Activated CD4-positive, alpha-beta T cell treated with anti-CD3 and anti-CD28 coated beads, Interleukin-2, amount 10 ng/mL, durations not matched to agents 7 days and 5 days (primary cell): Measurements from ENCODE around the gene TRMT61B. TPM values are rescaled to one million over a fixed set of nuclear protein-coding genes. Genes with fewer than 3 reads are reported as not detected.
A peak's percentile ranks its signal among the peaks of the same experiment; 100 is the strongest.

ENCODE experiments used
- CTCF ChIA-PET: fragments of 350-600 bp; sonication (Branson Sonifier 250); formaldehyde crosslinking; loops from one replicate; lab custom pipeline; 2021; ENCODE audit warnings: antibody characterized with exemption; lab: Charles Lee
- POLR2A ChIA-PET: fragments of 350-600 bp; sonication (Branson Sonifier 250); formaldehyde crosslinking; loops from one replicate; lab custom pipeline; 2021; ENCODE audit warnings: antibody characterized with exemption; lab: Charles Lee
- DNase-seq: peaks from one replicate; pipeline ENCODE4 v3.0.0-alpha.2; 2020
- H3K27ac Mint-ChIP-seq: one replicate; pipeline ENCODE4 v1.8.0; 2021; ENCODE audit warnings: mild to moderate bottlenecking, moderate library complexity, mixed read lengths
- H3K27me3 Mint-ChIP-seq: one replicate; pipeline ENCODE4 v1.8.0; 2021; ENCODE audit warnings: mixed read lengths
- H3K36me3 Mint-ChIP-seq: one replicate; pipeline ENCODE4 v1.8.0; 2021; ENCODE audit warnings: low read depth, mixed read lengths
- H3K4me1 Mint-ChIP-seq: one replicate; pipeline ENCODE4 v1.8.0; 2021; ENCODE audit warnings: mixed read lengths
- H3K4me3 Mint-ChIP-seq: one replicate; pipeline ENCODE4 v1.8.0; 2021; ENCODE audit warnings: mild to moderate bottlenecking, moderate library complexity, mixed read lengths
- H3K9me3 Mint-ChIP-seq: one replicate; pipeline ENCODE4 v1.8.0; 2021; ENCODE audit warnings: mixed read lengths
- total RNA-seq, 2 experiments: library from RNA; stranded (reverse); gene quantifications; one replicate each; pipeline ENCODE4 v1.2.3, GENCODE V29; 2021

Gene TRMT61B
- total RNA-seq, 2 experiments from 2014 or later = 13.9 to 18.6 TPM

DNA sequence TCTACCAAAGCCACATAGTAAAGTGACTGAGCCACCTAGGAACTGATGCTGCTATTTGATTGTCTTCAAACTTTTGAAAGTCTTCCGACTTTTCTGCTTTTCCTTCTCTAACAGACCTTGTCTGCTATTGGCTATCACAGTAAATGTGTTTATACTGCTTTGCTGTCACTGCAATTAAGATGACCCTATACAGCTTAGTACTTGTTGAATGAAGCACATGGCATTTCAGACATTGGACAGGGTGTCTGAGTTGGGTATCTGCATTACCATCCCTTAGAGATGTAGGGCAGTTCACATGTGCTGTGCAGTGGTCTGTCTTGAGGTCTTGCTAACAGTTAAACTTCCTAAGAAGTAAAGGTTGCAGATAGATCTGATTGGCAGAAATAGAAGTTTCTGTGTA lies 27.9 kb upstream of the TRMT61B start:
- Mint-ChIP-seq H3K27ac (no peak overlapping the region), H3K4me1 (peaks cover 54% of the 10 kb centered on the region), H3K9me3 (no peaks in the 10 kb centered on the region), H3K36me3 (peaks cover 17% of the 10 kb centered on the region), H3K4me3 (no peak overlapping the region), H3K27me3 (no peaks in the 10 kb centered on the region)
- DNase-seq = no peak
- CTCF ChIA-PET = no interaction called here
- POLR2A ChIA-PET = no interaction called here

GRCh38 chr2:28896906-28897305 lies 26.8 kb upstream of the TRMT61B start:
- ChIA-PET POLR2A (interaction anchor here (0.9 kb wide), 1 partner anchor 20 kb away, joined by 8 read pairs; no protein-coding TSS in a partner anchor), CTCF (interaction anchor here (0.8 to 1.5 kb wide), 3 partner anchors 88 to 302 kb away, joined by 3 to 4 read pairs (median 3); partner anchors contain the start of gene PPP1CB)
- Mint-ChIP-seq H3K27ac (no peak overlapping the region), H3K4me3 (peak overlapping the region; percentile 86), H3K4me1 (peaks cover 54% of the 10 kb centered on the region), H3K9me3 (no peaks in the 10 kb centered on the region), H3K27me3 (no peaks in the 10 kb centered on the region), H3K36me3 (peaks cover 13% of the 10 kb centered on the region)
- no peak for DNase-seq

- ChIA-PET POLR2A (no interaction called here), CTCF (interaction anchor here (0.6 to 1.5 kb wide), 3 partner anchors 144 to 358 kb away, joined by 3 to 4 read pairs (median 4); partner anchors contain the start of gene PPP1CB)
- Mint-ChIP-seq H3K4me3 (peak overlapping the region; percentile 86), H3K27me3 (no peaks in the 10 kb centered on the region), H3K9me3 (no peaks in the 10 kb centered on the region), H3K27ac (peak overlapping the region; percentile 87), H3K4me1 (peaks cover 43% of the 10 kb centered on the region), H3K36me3 (peaks cover 7% of the 10 kb centered on the region)
- DNase-seq = peak; percentile 50
Observed at GRCh38 chr2:28895189-28895893, 25.2 kb upstream of the TRMT61B start.

DNA sequence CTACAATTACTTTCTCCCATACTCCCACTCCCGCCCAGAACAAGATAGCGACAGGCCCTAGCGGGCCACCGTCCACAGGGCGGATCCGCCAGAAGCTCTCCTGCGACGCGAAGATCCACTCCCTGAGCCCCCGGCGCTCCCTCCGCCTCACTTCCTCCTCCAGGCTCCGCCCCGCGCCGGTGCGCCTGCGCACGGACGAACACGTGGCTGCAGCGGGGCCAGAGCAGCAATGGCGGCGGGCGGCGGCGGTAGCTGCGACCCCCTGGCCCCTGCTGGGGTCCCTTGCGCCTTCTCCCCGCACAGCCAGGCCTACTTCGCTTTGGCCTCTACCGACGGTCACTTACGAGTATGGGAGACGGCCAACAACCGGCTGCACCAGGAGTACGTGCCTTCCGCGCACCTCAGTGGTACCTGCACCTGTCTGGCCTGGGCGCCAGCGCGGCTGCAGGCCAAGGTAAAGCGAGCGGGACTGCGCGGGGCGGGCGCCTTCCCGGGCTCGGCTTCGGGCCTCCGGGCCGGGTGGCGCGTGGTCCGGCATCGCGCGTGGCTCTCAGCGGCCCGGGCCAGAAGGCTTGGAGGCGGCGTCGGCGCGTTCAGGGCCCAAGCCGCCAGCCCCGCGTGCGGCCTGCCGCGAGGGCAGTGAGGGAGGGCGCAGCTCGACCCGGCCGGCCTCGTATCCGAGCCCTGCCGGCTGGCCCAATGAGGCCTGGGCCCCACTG lies 24.5 kb upstream of the TRMT61B start, which contains the start of gene WDR43:
Gene WDR43, plus strand, starts transcription at position 198 of the 719 bp plus-strand sequence. Its CDS starts 32 bp downstream, at position 230.
- no peaks in the 10 kb centered on the region for H3K9me3 Mint-ChIP-seq
- H3K4me1 Mint-ChIP-seq = peaks cover 40% of the 10 kb centered on the region
- H3K4me3 Mint-ChIP-seq = peak within 1 kb of the TSS; percentile 86
- peak; percentile 98 for DNase-seq
- H3K36me3 Mint-ChIP-seq = peaks cover 7% of the 10 kb centered on the region
- peak within 1 kb of the TSS; percentile 90 for H3K27ac Mint-ChIP-seq
- POLR2A ChIA-PET = no interaction called here
- CTCF ChIA-PET = interaction anchor here (1.2 kb wide), 2 partner anchors 16 to 143 kb away, joined by 3 to 4 read pairs; partner anchors contain the start of gene PPP1CB
- H3K27me3 Mint-ChIP-seq = no peaks in the 10 kb centered on the region

DNA sequence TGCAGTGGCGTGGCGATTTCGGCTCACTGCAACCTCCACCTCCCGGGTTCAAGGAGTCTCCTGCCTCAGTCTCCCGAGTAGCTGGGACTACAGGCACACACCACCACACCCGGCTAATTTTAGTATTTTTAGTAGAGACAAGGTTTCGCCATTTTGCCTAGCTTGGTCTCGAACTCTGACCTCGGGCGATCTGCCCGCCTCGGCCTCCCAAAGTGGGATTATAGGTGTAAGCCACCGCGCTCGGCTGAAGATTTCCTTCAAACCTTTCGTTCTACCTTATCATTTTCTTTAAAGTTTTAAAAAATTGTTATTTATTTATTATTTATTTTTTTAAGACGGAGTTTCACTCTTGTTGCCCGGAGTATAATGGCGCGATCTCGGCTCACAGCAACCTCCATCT lies 23.4 kb upstream of the TRMT61B start:
- POLR2A ChIA-PET = no interaction called here
- Mint-ChIP-seq H3K27ac (no peak overlapping the region), H3K9me3 (no peaks in the 10 kb centered on the region), H3K4me3 (peak overlapping the region; percentile 79), H3K27me3 (peaks cover 4% of the 10 kb centered on the region), H3K4me1 (peaks cover 30% of the 10 kb centered on the region), H3K36me3 (peaks cover 7% of the 10 kb centered on the region)
- CTCF ChIA-PET = interaction anchor here (1.2 to 2.1 kb wide), 3 partner anchors 11 to 34 kb away, joined by 3 to 11 read pairs (median 3); no protein-coding TSS in a partner anchor
- no peak for DNase-seq

DNA sequence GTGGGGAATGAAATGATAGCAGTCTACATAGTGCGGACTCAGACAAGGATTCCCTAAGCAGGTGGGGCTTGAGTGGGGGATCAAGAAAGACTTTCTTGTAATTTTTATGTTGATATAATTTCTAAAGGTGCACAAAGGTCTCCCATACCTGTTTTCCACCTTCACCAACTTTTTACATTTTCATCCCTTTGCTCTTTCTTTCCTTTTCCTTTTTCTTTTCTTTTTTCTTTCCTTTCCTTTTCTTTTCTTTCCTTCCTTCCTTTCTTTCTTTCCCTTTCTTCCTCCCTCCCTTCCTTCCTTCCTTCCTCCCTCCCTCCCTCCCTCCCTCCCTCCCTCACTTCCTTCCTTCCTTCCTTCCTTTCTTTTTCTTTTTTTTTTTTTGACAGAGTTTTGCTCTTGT lies 10.1 kb upstream of the TRMT61B start:
- ChIA-PET CTCF (no interaction called here), POLR2A (no interaction called here)
- H3K4me1 Mint-ChIP-seq = no peaks in the 10 kb centered on the region
- peaks cover 27% of the 10 kb centered on the region for H3K27me3 Mint-ChIP-seq
- H3K36me3 Mint-ChIP-seq = no peaks in the 10 kb centered on the region
- H3K4me3 Mint-ChIP-seq = no peak overlapping the region
- H3K9me3 Mint-ChIP-seq = no peaks in the 10 kb centered on the region
- DNase-seq = no peak
- no peak overlapping the region for H3K27ac Mint-ChIP-seq

DNA sequence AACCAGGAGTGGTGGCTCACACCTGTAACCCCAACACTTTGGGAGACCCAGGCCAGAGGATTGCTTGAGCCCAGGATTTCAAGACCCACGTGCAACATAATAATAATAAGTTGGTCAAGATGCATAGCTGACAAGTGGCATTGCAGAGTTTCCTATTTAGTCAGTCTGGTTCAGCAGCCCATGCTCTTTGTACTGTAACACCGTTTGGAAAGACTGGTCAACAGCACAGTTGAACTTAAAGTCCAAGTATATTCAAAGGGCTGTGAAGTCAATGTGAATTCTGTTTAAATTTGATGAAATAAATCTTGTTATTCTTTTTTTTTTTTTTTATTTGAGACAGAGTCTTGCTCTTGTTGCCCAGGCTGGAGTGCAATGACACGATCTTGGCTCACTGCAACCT lies 1.5 kb upstream of the TRMT61B start:
- peak overlapping the region; percentile 96 for H3K4me3 Mint-ChIP-seq
- H3K27ac Mint-ChIP-seq = peak overlapping the region; percentile 99
- peaks cover 8% of the 10 kb centered on the region for H3K36me3 Mint-ChIP-seq
- POLR2A ChIA-PET = no interaction called here
- peaks cover 17% of the 10 kb centered on the region for H3K27me3 Mint-ChIP-seq
- H3K9me3 Mint-ChIP-seq = no peaks in the 10 kb centered on the region
- CTCF ChIA-PET = no interaction called here
- no peak for DNase-seq
- peaks cover 28% of the 10 kb centered on the region for H3K4me1 Mint-ChIP-seq

GRCh38 chr2:28869494-28870145 lies 489 bp downstream of the TRMT61B start:
- ChIA-PET POLR2A (interaction anchor here (0.6 kb wide), 1 partner anchor 143 kb away, joined by 3 read pairs; no protein-coding TSS in a partner anchor), CTCF (interaction anchor here (1.0 to 1.7 kb wide), 2 partner anchors 23 to 302 kb away, joined by 3 to 9 read pairs; no protein-coding TSS in a partner anchor)
- no peaks in the 10 kb centered on the region for H3K9me3 Mint-ChIP-seq
- H3K27ac Mint-ChIP-seq = peak overlapping the region; percentile 99
- DNase-seq = no peak
- peak overlapping the region; percentile 96 for H3K4me3 Mint-ChIP-seq
- H3K27me3 Mint-ChIP-seq = peaks cover under 1% of the 10 kb centered on the region
- H3K36me3 Mint-ChIP-seq = peaks cover 14% of the 10 kb centered on the region
- H3K4me1 Mint-ChIP-seq = peaks cover 39% of the 10 kb centered on the region

DNA sequence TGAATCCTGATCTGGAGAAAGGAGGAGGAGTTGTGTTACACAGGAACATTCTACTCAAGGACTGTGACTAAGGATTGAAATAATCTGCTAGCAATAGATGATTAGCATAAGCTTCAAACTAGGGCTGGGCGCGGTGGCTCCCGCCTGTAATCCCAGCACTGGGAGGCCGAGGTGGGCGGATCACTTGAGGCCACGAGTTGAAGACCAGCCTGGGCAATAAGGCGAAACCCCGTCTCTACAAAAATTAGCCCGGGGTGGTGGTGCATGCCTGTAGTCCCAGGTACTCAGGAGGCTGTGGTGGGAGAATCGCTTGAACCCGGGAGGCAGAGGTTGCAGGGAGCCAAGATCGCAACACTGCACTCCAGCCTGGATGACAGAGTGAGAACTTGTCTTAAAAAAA lies 1.5 kb downstream of the TRMT61B start:
- ChIA-PET POLR2A (no interaction called here), CTCF (no interaction called here)
- Mint-ChIP-seq H3K27ac (peak overlapping the region; percentile 25), H3K27me3 (no peaks in the 10 kb centered on the region), H3K9me3 (no peaks in the 10 kb centered on the region), H3K4me1 (peaks cover 46% of the 10 kb centered on the region), H3K36me3 (peaks cover 17% of the 10 kb centered on the region), H3K4me3 (peak overlapping the region; percentile 96)
- DNase-seq = no peak

GRCh38 chr2:28855977-28856376 lies 14.1 kb downstream of the TRMT61B start:
- H3K4me1 Mint-ChIP-seq = peaks cover 3% of the 10 kb centered on the region
- no peak for DNase-seq
- H3K9me3 Mint-ChIP-seq = no peaks in the 10 kb centered on the region
- peaks cover 16% of the 10 kb centered on the region for H3K36me3 Mint-ChIP-seq
- POLR2A ChIA-PET = no interaction called here
- CTCF ChIA-PET = no interaction called here
- no peak overlapping the region for H3K4me3 Mint-ChIP-seq
- H3K27me3 Mint-ChIP-seq = no peaks in the 10 kb centered on the region
- H3K27ac Mint-ChIP-seq = no peak overlapping the region

GRCh38 chr2:28855193-28855592 lies 14.9 kb downstream of the TRMT61B start:
- POLR2A ChIA-PET = no interaction called here
- Mint-ChIP-seq H3K4me3 (no peak overlapping the region), H3K36me3 (peaks cover 8% of the 10 kb centered on the region), H3K9me3 (no peaks in the 10 kb centered on the region), H3K4me1 (peaks cover under 1% of the 10 kb centered on the region), H3K27ac (no peak overlapping the region), H3K27me3 (no peaks in the 10 kb centered on the region)
- no peak for DNase-seq
- CTCF ChIA-PET = no interaction called here

- POLR2A ChIA-PET = no interaction called here
- H3K9me3 Mint-ChIP-seq = no peaks in the 10 kb centered on the region
- H3K27me3 Mint-ChIP-seq = no peaks in the 10 kb centered on the region
- no peak for DNase-seq
- no peaks in the 10 kb centered on the region for H3K4me1 Mint-ChIP-seq
- no peaks in the 10 kb centered on the region for H3K36me3 Mint-ChIP-seq
- CTCF ChIA-PET = interaction anchor here (0.5 to 1.2 kb wide), 2 partner anchors 20 to 230 kb away, joined by 3 read pairs; no protein-coding TSS in a partner anchor
- H3K27ac Mint-ChIP-seq = no peak overlapping the region
- no peak overlapping the region for H3K4me3 Mint-ChIP-seq
Observed at GRCh38 chr2:28842042-28842441, 28.1 kb downstream of the TRMT61B start.
